Measurements from ENCODE around the gene MCU. TPM values are rescaled to one million over a fixed set of nuclear protein-coding genes. Genes with fewer than 3 reads are reported as not detected.

Gene MCU
- total RNA-seq, 1 experiment from 2014 or later, result 26.8 TPM

GRCh38 chr10:72808001-72808400 lies 116.1 kb downstream of the MCU start:
- TF ChIP-seq YY1 (IDR thresholded peaks at IDR 0.05; ENCODE audit: extremely low read depth, insufficient replicate concordance, low read depth, low read length) (no peak), EZH2 (IDR thresholded peaks at IDR 0.05) (no peak), ATF3 (IDR thresholded peaks at IDR 0.05) (no peak), TCF7L2 (IDR thresholded peaks at IDR 0.05; ENCODE audit: borderline replicate concordance, extremely low read depth, insufficient read depth, insufficient read length) (no peak), CBX3 (IDR thresholded peaks at IDR 0.05; ENCODE audit: low read depth) (no peak), ELF1 (IDR thresholded peaks at IDR 0.05; ENCODE audit: borderline replicate concordance, low read depth) (no peak), POLR2AphosphoS5 (IDR thresholded peaks at IDR 0.05; ENCODE audit: low read depth, low read length) (no peak), JUND (IDR thresholded peaks at IDR 0.05) (no peak)
- no peak for DNase-seq (ENCODE audit: low read depth, low spot score)
- H3K36me3 ChIP-seq (ENCODE audit: control insufficient read depth in 1 of 2, insufficient read depth in 2 of 2, low read length in 2 of 2), result no peaks in the 10 kb centered on the region
- no peaks in the 10 kb centered on the region for H3K79me2 ChIP-seq (ENCODE audit: insufficient read depth, low read length)
- H3K4me1 ChIP-seq (ENCODE audit: control insufficient read depth in 1 of 2, insufficient read depth in 2 of 2, low read length in 2 of 2), result peaks cover 9 to 20% of the 10 kb centered on the region in 2 experiments
- no peak overlapping the region for H3K27ac ChIP-seq (ENCODE audit: low read depth, low read length)
- no peak overlapping the region for H3K4me3 ChIP-seq (replicated peaks in 1 of 2; ENCODE audit: low read depth in 1 of 2, low read length in 2 of 2)
- no peak overlapping the region for H2AFZ ChIP-seq (ENCODE audit: low read depth, low read length, poor library complexity, severe bottlenecking)
- no peaks in the 10 kb centered on the region for H3K9me3 ChIP-seq (ENCODE audit: control insufficient read depth in 1 of 2, insufficient read depth in 1 of 2, low read depth in 1 of 2, low read length in 2 of 2)
- H3K4me2 ChIP-seq (ENCODE audit: low read length), result no peak overlapping the region
- ChIA-PET CTCF (no interaction called here), POLR2A (no interaction called here), RAD21 (ENCODE audit: low non-redundant PET in 1 of 2, low total read pairs in 2 of 2, uncharacterized antibody in 2 of 2, unreplicated experiment in 2 of 2) (no interaction called here)
- no peaks in the 10 kb centered on the region for H3K9me2 ChIP-seq (ENCODE audit: insufficient read depth)
- BruUV-seq (replicated peaks), result no TSS peak
- ATAC-seq, result no peak
- H3K9ac ChIP-seq (ENCODE audit: low read length), result no peak overlapping the region
- intact Hi-C loops (cut with micrococcal nuclease), result no loop called here
- H4K20me1 ChIP-seq (ENCODE audit: insufficient read depth), result peaks cover 2% of the 10 kb centered on the region; the same call in 1 of the 2 replicates
- no peaks in the 10 kb centered on the region for H3K27me3 ChIP-seq (ENCODE audit: insufficient read depth, low read length)

- ChIA-PET RAD21 (ENCODE audit: low non-redundant PET in 1 of 2, low total read pairs in 2 of 2, uncharacterized antibody in 2 of 2, unreplicated experiment in 2 of 2) (no interaction called here), POLR2A (no interaction called here), CTCF (no interaction called here)
- H3K4me1 ChIP-seq (ENCODE audit: control insufficient read depth in 1 of 2, insufficient read depth in 2 of 2, low read length in 2 of 2), result peaks cover 11 to 20% of the 10 kb centered on the region in 2 experiments
- ATAC-seq (no peak), DNase-seq (ENCODE audit: low read depth, low spot score) (no peak)
- no peak overlapping the region for H3K27ac ChIP-seq (ENCODE audit: low read depth, low read length)
- no peaks in the 10 kb centered on the region for H3K36me3 ChIP-seq (ENCODE audit: control insufficient read depth in 1 of 2, insufficient read depth in 2 of 2, low read length in 2 of 2)
- no peaks in the 10 kb centered on the region for H3K27me3 ChIP-seq (ENCODE audit: insufficient read depth, low read length)
- peaks cover 4% of the 10 kb centered on the region; the same call in 1 of the 2 replicates for H4K20me1 ChIP-seq (ENCODE audit: insufficient read depth)
- H3K9me2 ChIP-seq (ENCODE audit: insufficient read depth), result no peaks in the 10 kb centered on the region
- H3K4me3 ChIP-seq (replicated peaks in 1 of 2; ENCODE audit: low read depth in 1 of 2, low read length in 2 of 2), result no peak overlapping the region
- H2AFZ ChIP-seq (ENCODE audit: low read depth, low read length, poor library complexity, severe bottlenecking), result no peak overlapping the region
- H3K9me3 ChIP-seq (ENCODE audit: control insufficient read depth in 1 of 2, insufficient read depth in 1 of 2, low read depth in 1 of 2, low read length in 2 of 2), result no peaks in the 10 kb centered on the region
- H3K4me2 ChIP-seq (ENCODE audit: low read length), result no peak overlapping the region
- H3K9ac ChIP-seq (ENCODE audit: low read length), result no peak overlapping the region
- H3K79me2 ChIP-seq (ENCODE audit: insufficient read depth, low read length), result no peaks in the 10 kb centered on the region
- intact Hi-C loops (cut with micrococcal nuclease), result no loop called here
- no TSS peak for BruUV-seq (replicated peaks)
- no peak for TF ChIP-seq MAX (IDR thresholded peaks at IDR 0.05)
- TF ChIP-seq JUND (IDR thresholded peaks at IDR 0.05), result no peak
- no peak for TF ChIP-seq FOSL1 (IDR thresholded peaks at IDR 0.05; ENCODE audit: low read depth)
- no peak for TF ChIP-seq EZH2phosphoT487 (IDR thresholded peaks at IDR 0.05; ENCODE audit: borderline replicate concordance)
- no peak for TF ChIP-seq ZNF274 (IDR thresholded peaks at IDR 0.05; ENCODE audit: low read depth, low read length)
- no peak for TF ChIP-seq SP1 (IDR thresholded peaks at IDR 0.05; ENCODE audit: low read depth)
- TF ChIP-seq POLR2A (IDR thresholded peaks at IDR 0.05; ENCODE audit: borderline replicate concordance, extremely low read depth, insufficient read depth, insufficient read length), result no peak
- no peak for TF ChIP-seq POLR2AphosphoS5 (IDR thresholded peaks at IDR 0.05; ENCODE audit: low read depth, low read length)
- no peak for TF ChIP-seq YY1 (IDR thresholded peaks at IDR 0.05; ENCODE audit: extremely low read depth, insufficient replicate concordance, low read depth, low read length)
- TF ChIP-seq ZBTB33 (IDR thresholded peaks at IDR 0.05; ENCODE audit: extremely low read depth, insufficient replicate concordance, low read length), result no peak
- no peak for TF ChIP-seq ZFX (IDR thresholded peaks at IDR 0.05)
- TF ChIP-seq ATF3 (IDR thresholded peaks at IDR 0.05), result no peak
- no peak for TF ChIP-seq EZH2 (IDR thresholded peaks at IDR 0.05)
- no peak for TF ChIP-seq EGR1 (IDR thresholded peaks at IDR 0.05; ENCODE audit: low read depth)
These were observed 117.1 kb downstream of the MCU start for GRCh38 chr10:72809006-72809405.

Measured in HCT116 (cell line).